NB4 (cell line): ENCODE results near the gene SPATA31D1.
"Not testable (repeated sequence)": the region's sequence is repeated elsewhere in the genome, so short reads cannot be mapped to it uniquely, and the experiment has no call there.

Source experiments
- DNase-seq: peaks from one replicate; pipeline ENCODE4 v3.0.0; 2010; ENCODE audit warnings: low read depth
- H3K4me3 ChIP-seq: one replicate; pipeline ENCODE4 v1.5.1; 2011; ENCODE audit warnings: mild to moderate bottlenecking, low read depth, low read length, moderate library complexity
- CTCF ChIP-seq: IDR thresholded peaks from one replicate; pipeline ENCODE4 v1.5.1; 2012; ENCODE audit warnings: low read depth, low read length
- MAX ChIP-seq: IDR thresholded peaks from 2 replicates; pipeline ENCODE4 v1.6.1; 2011; ENCODE audit warnings: low read depth, low read length
- MYC ChIP-seq: IDR thresholded peaks from 2 replicates; pipeline ENCODE4 v1.6.1; 2011; ENCODE audit warnings: low read depth, low read length
- POLR2A ChIP-seq: IDR thresholded peaks from 2 replicates; pipeline ENCODE4 v1.6.1; 2011; ENCODE audit warnings: mild to moderate bottlenecking; ENCODE audit not compliant: insufficient read length; ENCODE audit errors: extremely low read depth

SPATA31D1 gene

GRCh38 chr9:81988472-81988871 lies at the start of gene SPATA31D1:
TSS of gene SPATA31D1 (plus strand) at chr9:81988772. CDS start at chr9:81988819, 47 bp downstream.
- not testable (repeated sequence) for H3K4me3 ChIP-seq, DNase-seq

GRCh38 chr9:81943393-81943792 lies 45.2 kb upstream of the SPATA31D1 start, which contains the start of gene SPATA31D3:
TSS of gene SPATA31D3 (plus strand) at chr9:81943500. CDS start at chr9:81943586, 86 bp downstream.
- H3K4me3 ChIP-seq, DNase-seq: not testable (repeated sequence)

GRCh38 chr9:81948650-81949049 lies 39.9 kb upstream of the SPATA31D1 start:
- H3K4me3 ChIP-seq, DNase-seq: not testable (repeated sequence)

GRCh38 chr9:81953096-81953495 lies 35.5 kb upstream of the SPATA31D1 start:
- no peak overlapping the region for H3K4me3 ChIP-seq
- DNase-seq = no peak
- no peak for TF ChIP-seq CTCF
- TF ChIP-seq MYC = no peak
- TF ChIP-seq MAX = no peak
- no peak for TF ChIP-seq POLR2A

GRCh38 chr9:81955625-81956024 lies 32.9 kb upstream of the SPATA31D1 start:
- TF ChIP-seq POLR2A (no peak), CTCF (no peak), MYC (no peak)
- no peak for DNase-seq
- H3K4me3 ChIP-seq = no peak overlapping the region

- no peak overlapping the region for H3K4me3 ChIP-seq
- DNase-seq = no peak
- no peak for TF ChIP-seq CTCF
- TF ChIP-seq POLR2A = no peak
- TF ChIP-seq MYC = no peak
- no peak for TF ChIP-seq MAX
Measured at GRCh38 chr9:81964218-81965171, 24.1 kb upstream of the SPATA31D1 start.

- no peak overlapping the region for H3K4me3 ChIP-seq
- DNase-seq = no peak
- TF ChIP-seq MYC (no peak), POLR2A (no peak), MAX (no peak), CTCF (no peak)
Measured at GRCh38 chr9:81968026-81968425, 20.5 kb upstream of the SPATA31D1 start.
